AG09309 (cell line): ENCODE results near the gene KCNG2.

Experiments
- DNase-seq: peaks from one replicate; pipeline ENCODE4 v3.0.0-alpha.2; 2010; ENCODE audit warnings: low read depth
- H3K4me3 ChIP-seq: 2 replicates; pipeline ENCODE4 v1.5.1; 2011; ENCODE audit warnings: mild to moderate bottlenecking, low read depth, low read length, moderate library complexity; ENCODE audit not compliant: control insufficient read depth
- TF ChIP-seq, protein P1 (sequence below): IDR thresholded peaks from 2 replicates; pipeline ENCODE4 v1.5.1; 2011; ENCODE audit warnings: mild to moderate bottlenecking, low read depth, low read length, inconsistent platforms; ENCODE audit not compliant: insufficient read depth, control insufficient read depth; ENCODE audit errors: missing control alignments

KCNG2 gene

DNA sequence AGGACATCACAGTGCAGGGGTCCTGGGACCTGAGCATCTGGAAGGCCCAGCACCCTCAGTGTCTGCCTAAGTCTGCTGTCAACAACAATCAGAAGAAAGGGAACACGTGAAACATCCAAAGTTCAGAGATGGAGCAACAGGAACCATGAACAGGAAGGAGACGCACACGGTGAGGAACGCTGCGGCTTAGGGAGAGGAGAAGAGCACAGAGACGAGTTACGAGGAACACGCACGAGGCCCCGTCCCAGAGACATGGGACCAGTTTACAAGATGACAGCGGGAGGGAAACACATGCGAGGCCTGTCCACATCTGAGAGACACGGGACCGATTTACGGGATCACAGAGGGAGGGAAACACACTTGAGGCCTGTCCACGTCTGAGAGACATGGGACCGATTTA lies 2.9 kb upstream of the KCNG2 start:
- no peak for DNase-seq
- H3K4me3 ChIP-seq, result no peak overlapping the region
- TF ChIP-seq, protein P1, sequence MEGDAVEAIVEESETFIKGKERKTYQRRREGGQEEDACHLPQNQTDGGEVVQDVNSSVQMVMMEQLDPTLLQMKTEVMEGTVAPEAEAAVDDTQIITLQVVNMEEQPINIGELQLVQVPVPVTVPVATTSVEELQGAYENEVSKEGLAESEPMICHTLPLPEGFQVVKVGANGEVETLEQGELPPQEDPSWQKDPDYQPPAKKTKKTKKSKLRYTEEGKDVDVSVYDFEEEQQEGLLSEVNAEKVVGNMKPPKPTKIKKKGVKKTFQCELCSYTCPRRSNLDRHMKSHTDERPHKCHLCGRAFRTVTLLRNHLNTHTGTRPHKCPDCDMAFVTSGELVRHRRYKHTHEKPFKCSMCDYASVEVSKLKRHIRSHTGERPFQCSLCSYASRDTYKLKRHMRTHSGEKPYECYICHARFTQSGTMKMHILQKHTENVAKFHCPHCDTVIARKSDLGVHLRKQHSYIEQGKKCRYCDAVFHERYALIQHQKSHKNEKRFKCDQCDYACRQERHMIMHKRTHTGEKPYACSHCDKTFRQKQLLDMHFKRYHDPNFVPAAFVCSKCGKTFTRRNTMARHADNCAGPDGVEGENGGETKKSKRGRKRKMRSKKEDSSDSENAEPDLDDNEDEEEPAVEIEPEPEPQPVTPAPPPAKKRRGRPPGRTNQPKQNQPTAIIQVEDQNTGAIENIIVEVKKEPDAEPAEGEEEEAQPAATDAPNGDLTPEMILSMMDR, result no peak

DNA sequence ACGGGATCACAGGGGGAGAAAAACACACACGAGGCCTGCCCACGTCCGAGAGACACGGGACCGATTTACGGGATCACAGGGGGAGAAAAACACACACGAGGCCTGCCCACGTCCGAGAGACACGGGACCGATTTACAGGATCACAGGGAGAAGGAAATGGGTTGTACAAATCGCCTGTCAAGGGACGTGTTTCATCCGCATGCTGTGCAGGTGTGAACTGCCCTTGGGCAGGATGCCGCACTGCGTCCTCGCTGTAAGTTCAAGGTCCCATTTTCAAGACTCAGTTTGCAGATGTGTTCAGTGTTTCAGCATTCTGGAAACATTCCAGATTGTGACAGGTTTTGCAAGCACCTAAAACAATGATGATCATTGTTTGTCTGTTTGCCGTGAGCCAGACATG lies 2.3 kb upstream of the KCNG2 start:
- DNase-seq, result no peak
- no peak overlapping the region for H3K4me3 ChIP-seq
- TF ChIP-seq, protein P1, result no peak

DNA sequence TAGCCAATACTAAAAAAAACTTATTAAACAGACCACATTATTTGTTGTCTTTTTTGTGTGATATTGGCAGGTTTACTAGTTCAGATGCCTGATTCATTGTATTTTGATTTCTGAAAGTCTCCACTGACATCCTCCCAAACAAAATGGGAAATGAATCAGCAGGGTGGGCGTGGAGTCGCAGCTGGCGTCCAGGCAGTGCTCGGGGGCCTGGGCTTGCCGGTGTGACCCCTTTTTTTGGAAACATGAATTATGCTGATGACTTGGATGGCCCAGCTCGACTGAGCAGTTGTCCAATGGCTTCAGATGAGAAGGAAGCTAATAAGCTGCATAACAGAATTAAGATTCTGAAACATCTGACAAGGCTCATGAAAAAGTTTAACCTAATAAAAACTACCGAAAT lies 1.7 kb upstream of the KCNG2 start:
- TF ChIP-seq, protein P1, result no peak
- DNase-seq, result no peak
- H3K4me3 ChIP-seq, result no peak overlapping the region

DNA sequence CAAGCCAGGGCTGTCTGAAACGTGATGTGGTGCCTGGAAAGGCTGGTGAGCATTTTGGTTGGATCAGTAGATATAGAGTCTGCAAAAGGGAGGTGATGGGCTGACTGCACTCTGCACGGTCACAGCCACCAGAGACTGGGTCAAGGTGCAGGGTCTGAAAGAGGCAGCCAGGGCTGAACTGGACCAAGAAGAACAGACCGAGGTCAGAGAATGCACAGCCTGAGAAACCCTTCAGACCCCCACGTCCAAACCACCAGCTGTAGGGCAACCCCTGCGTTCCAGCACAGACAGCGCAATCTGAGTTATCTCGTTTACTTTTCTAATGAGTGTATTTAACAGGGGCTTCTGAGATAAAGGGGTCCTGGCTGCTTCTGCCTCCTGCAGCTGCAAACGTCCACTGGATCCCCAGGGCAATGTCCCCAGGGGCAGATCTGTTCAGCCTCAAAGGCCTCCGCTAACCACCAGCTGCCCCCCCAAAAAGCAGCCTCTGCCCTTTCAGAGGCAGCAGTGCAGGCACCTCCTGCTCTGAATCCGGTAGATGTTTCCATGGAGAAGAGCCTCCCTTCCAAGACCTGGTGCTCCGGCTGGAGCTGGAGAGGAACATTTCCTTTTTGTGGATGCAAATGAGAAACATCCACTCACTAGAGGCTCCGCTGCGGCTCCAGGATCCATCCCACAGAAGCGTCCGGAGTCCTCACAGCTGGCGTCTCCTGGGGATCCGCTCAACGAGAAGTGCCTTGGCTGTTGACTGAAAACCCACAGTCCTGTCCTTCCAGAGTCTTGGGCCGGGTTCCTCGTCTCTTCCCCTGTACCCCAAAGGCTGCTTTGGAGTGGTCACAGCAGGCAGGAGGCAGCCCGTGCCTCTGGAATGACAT lies 970 bp upstream of the KCNG2 start:
- DNase-seq, result no peak
- TF ChIP-seq, protein P1, result no peak
- H3K4me3 ChIP-seq, result no peak overlapping the region

DNA sequence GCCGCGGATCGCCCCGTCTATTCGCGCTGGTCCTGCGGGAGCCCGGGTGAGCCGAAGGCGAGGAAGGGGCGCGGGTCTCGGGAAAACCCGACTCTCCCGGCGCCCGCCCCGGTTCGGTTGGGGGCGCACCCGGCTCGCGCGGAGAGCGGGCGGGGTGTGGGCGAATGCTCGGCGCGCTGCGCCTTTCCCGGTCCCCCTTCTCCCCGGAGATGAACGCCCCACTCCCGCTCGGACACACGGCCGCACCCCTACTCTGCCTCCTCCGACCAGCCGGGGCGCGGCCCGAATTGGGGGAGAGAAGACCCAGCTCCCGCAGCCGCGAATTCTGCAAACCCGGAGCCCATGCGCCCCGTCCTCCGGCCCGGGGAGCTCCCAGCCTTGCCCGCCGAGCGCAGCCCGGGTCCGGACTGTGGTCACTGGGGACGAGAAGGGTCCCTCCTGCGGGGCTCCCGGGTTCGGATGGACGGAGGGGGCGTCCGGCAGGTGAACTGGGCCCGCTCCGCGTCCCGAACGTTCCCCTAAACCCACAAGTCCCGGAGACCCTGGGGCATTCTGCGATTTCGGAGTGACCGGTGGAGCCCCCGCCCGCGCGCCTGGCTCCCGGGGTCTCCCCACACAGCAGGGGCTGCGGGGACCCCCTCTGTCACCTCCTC lies 734 bp downstream of the KCNG2 start:
- no peak overlapping the region for H3K4me3 ChIP-seq
- TF ChIP-seq, protein P1, result no peak
- no peak for DNase-seq

DNA sequence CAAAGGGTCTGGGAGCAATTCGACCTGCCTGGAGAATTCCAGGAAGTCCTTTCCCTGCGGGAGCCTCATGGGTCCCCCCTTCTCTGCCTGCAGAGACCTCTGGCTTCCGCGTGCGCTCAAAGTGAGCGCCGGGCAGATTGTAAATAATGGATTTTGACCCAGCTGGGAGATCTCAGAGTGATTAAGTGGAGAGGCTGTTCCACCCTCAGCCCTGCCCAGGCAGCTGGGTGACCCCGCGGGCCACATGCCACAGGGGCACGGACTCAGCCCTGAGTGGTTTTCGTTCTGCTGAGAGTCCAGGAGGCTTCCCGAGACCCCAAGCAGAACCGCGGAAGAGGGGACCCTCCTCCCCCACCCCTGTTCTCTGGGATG lies 1.2 kb downstream of the KCNG2 start:
- no peak overlapping the region for H3K4me3 ChIP-seq
- no peak for DNase-seq
- TF ChIP-seq, protein P1, result no peak
